IPS DF 19.7 (cell line): ENCODE data around the gene DZIP3.

Source experiments
- DNase-seq: peaks from one replicate; pipeline ENCODE4 v3.0.0-alpha.2; 2013; ENCODE audit warnings: low read depth, low spot score

DZIP3 gene, protein sequence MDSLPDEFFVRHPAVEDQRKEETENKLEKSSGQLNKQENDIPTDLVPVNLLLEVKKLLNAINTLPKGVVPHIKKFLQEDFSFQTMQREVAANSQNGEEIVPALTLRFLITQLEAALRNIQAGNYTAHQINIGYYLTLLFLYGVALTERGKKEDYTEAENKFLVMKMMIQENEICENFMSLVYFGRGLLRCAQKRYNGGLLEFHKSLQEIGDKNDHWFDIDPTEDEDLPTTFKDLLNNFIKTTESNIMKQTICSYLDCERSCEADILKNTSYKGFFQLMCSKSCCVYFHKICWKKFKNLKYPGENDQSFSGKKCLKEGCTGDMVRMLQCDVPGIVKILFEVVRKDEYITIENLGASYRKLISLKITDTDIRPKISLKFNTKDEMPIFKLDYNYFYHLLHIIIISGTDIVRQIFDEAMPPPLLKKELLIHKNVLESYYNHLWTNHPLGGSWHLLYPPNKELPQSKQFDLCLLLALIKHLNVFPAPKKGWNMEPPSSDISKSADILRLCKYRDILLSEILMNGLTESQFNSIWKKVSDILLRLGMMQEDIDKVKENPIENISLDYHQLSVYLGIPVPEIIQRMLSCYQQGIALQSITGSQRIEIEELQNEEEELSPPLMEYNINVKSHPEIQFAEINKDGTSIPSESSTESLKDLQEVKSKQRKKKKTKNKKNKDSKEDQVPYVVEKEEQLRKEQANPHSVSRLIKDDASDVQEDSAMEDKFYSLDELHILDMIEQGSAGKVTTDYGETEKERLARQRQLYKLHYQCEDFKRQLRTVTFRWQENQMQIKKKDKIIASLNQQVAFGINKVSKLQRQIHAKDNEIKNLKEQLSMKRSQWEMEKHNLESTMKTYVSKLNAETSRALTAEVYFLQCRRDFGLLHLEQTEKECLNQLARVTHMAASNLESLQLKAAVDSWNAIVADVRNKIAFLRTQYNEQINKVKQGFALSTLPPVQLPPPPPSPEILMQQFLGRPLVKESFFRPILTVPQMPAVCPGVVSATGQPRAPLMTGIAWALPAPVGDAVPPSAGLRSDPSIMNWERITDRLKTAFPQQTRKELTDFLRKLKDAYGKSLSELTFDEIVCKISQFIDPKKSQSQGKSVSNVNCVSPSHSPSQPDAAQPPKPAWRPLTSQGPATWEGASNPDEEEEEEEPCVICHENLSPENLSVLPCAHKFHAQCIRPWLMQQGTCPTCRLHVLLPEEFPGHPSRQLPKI

DNA sequence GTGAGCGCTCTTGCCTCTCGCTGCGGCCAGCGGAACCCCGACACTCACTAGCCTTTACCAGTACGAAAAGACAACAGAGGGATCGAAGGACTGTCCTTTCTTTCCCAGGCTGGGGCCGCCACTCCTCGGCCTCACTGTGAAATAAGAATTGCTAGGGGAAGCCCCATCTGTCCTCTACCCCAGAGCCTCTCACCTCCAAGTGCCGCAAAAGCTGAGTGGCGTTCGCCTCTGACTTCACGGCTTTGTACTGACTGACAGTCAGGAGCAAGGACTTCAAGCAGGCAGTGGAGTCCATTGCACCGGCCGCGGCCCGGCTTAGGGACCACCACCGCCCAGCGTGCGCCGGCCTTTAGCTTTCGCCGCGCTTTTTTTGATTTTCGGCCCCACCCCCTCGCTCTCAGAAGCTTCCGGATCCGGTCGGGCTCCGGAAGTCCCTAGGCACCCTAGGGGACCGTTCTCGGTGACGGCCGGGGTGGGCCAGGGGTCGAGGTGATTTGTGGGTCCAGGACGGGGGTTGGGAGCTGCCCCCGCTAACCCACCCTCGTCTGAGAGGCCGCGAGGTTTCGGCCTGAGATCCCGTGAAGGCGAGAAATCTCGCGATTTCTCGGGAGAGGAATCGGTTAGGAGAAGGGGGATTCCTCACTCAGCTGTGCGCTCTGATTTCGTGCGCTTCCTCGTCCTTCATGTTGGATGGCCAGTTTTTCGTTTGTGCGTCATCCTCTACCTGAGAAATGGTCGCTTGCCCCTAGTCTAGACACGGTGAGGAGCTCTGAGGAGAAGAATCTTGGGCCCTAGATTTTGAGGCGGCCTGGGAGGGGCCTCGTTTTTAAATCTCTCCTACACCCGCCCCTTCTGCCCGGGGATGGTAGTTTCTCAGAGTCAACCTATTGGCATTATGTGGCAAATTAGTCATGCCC lies at the start of gene DZIP3, which contains the start of gene CIP2A:
DZIP3 (plus strand) TSS at position 642 of the 917 bp plus-strand sequence. CDS start 15,685 bp downstream, outside the sequence.
CIP2A (minus strand) TSS at position 358 of the 917 bp plus-strand sequence; CDS start at position 295, 63 bp downstream.
- DNase-seq = peak; percentile 80

DNA sequence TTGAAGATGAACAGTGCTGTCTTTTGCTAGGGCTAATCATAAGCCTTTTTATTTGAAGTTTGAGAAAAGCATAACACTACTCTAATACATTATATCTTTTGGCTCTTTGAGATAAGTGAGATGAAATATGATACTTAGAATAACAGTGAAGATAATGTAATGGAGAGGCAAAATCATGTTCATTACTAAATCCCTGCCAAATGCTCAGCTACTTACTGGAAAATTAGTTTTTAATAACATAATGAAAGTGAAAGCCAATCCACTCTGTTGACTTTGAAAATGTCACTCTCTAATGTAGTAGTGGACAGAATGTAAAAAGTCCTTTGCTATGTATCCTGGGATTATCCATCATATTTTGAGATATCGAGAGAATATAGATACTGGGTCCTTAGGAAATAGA lies 43.3 kb upstream of the DZIP3 start:
- no peak for DNase-seq

DNA sequence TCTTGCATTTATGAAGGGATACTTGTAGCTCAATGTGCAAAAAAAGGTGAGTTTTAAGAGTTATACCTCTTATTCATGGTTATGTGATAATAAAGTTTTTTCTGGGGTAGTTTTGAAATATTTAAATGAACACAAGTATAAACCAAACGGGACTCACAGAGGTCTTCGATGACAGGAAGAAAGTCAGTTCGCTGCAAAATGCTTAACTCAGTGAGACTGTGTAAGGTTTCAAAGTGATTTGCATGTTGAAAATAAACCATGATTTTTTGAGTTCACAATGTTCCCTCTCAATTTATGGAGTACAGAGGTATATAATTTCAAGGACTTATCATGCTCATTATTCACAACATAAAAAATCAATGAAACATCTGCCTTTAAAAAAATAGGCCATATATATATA lies 42.8 kb upstream of the DZIP3 start:
- DNase-seq = no peak

DNA sequence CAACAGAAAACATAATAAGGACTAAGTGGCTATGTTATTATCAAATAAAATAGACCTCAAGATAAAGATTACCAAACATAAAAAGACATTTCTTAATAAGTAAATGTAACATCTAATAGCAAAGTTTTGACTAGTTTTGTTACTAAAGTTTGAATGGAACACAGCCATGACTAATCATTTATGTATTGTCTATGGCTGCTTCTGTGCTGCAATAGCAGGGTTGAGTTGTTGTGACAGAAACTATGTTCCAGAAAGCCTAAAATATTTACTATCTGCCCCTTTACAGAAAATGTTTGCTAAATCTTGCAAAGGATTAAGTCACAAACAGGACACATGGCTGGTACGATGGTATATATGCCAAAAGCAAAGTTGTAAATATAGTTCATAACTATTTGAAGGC lies 41.2 kb upstream of the DZIP3 start:
- DNase-seq = no peak

DNA sequence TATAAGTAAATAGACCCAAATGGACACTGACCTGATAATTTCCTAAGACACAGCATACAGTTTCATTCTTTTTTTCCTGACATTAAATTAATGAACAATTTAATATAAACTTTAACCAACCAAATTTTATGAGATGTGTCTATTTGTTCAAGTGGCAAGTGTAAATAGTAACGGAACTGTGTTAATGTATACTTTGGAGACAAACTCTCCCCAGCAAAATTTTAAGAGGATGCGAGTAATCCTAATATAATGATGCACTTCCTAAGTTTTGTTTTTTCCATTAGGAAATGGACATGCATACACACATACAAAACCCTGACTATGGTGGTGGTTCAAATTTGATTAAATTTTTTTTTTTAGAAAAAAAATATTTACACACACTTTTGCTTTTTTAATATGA lies 40.6 kb upstream of the DZIP3 start:
- DNase-seq = no peak

DNA sequence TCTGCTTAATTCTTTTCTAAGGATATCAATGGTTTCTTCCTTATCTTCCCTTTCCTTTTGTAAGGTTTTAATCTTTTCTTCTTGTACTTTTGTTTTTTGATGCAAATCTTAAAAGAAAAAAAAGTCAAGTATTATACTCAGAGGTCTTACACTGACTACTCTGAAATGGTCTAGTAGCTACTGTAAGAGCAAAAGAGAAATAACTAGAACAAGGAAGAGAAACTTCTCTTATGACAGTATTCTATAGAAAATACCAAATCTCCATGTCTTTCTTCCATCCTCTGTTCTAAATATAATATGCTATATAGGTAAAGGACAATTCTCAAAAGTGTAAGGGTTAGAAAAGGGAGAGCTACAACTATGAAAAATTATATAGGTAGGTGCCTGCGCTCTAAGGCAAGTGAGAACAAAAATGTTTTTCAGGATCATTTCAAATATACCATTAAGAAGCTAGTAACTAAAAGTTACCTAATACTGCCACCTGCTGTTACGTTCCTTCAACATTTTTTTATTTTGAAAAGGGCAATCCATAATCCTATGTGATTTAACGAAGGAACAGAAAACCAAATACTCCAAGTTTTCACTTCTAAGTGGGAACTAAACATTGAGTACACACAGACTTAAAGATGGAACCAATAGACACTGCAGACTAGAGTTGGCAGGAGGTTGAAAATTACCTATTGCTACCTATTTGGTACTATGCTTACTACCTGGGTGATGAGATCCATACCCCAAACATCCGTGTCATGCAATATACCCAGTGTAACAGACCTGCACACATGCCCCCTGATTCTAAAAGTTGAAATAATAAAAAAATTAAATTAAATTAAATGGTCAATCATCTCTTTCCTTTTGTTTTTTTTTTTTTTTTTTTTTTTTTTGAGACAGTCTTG lies 37.0 kb upstream of the DZIP3 start:
- no peak for DNase-seq

DNA sequence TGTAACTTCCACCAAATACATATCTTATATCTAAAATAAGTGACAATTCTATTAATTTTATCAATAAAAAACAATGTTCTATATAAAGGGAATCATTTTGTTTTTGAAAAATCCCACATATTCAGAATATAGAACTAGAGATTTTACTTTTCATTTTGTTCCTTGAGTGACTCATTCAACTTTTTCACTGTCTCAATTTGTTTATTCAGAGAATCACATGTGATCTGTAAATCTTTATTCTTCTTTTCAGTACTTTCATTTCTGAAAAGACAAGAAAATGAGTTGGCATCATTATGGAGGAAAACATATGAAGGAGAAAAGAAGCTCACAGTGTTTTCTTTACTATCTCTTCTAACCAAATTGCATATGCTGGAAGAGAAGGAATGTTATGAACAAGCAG lies 35.3 kb upstream of the DZIP3 start:
- DNase-seq = no peak

DNA sequence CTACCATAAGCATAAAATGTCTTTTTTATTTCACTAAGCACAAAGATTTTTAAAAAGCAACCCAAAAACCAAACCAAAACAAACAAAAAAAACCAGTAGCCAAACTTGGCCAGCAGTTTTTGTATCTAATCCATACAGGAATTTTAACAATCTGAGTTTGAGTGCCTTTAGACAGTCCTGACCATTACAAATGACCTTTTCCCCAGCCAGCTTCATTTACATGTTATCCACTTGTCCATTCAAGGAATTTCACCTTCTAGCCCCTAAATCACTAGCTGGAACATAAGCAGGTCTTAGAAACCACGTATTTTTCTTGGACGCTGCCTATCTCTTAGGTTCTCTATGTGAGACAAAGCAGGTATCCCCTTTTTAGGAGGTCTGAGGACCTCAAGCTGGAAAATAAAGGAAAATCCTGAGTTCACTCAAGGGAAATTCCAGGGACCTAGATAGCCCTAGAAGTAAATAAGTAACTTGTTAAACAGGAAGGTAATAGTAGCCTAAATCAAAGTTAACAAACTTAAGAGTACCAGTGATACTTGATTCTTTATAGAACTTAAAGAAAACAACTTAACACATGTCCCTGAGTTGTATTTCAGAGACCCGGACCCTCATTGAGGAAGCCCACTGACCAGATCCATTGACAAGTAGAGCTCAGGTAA lies 34.5 kb upstream of the DZIP3 start:
- DNase-seq = no peak

DNA sequence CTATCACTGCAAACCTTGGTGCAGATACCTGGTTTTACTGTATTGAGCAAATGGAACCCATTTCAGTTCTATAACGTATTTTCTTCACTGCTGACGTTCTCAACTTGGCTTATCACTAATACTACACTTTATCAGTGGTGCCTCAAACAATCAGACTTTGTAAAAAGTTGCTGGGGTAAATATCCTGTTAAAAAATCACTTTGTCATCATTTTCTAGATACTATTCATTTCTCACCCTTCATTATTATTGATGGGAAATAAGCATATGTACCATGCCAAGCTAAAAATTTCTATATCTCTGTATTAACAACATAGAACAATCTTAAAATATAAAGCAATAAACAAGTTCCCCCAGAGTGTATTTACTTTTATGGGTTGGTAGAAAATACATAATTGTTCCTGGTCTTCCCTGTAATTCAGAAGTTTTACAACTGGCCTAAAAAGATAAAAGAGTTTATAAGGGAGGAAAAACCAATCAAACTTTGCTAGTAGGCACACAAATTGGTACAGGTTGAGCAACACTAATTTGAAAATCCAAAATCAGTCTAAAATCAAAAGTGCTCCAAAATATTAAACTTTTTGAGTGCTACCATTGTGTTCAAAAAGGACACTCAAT lies 33.4 kb upstream of the DZIP3 start:
- no peak for DNase-seq

DNA sequence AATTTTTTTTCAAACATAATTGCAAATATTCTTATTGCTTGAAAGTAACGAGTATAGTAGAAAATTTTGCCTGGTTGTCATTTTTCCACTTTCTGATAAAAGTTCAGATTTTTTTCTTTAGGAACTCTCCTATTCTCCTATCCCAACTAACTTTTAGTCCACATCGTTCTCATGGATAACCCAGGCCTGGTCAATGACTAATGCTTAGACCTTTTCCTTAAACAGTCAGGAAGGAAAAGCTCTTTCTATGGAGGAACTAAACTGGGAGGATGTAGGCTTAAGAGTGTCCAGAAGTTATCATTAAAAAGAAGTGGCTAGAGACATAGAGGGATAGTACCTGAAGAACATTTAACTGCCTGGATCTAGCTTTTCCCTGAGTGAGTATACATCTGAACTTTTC lies 27.0 kb upstream of the DZIP3 start:
- no peak for DNase-seq

DNA sequence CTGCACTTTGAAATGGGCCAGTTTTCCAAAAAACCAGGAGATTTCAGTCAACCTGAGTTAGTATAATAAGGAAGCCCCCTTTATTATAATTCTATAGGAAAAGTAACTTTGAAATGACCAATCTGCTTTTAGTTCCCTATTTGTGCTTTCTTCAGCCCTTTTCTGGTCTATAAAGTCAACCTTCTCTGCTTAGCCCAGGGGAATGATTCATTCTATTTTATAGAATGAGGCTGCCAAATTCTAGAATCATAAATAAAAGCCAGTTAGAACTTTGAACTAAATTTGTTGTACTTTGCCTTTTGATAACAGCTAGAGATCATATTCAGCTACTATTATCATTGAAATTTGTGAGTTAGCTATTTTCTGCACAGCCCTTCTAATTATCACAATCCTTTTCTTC lies 25.0 kb upstream of the DZIP3 start:
- DNase-seq = no peak

DNA sequence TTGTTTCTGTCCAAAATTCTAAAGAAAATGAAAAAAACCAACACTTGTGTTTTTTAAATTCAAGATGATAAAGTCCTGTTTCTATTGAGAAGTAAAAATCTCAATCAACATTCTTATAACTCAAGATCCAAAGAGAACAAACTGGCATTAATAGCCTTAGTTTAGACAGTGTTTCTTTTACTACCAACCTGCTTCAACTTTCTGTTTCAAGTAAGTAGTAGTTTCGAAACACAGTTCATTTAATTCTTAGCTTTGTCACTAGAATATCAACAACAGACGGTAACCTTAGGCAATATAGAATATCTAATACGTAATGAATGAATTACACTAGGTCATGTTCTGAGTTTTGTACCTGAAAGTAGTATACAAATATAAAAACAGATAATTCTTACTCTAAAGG lies 24.0 kb upstream of the DZIP3 start:
- DNase-seq = no peak

DNA sequence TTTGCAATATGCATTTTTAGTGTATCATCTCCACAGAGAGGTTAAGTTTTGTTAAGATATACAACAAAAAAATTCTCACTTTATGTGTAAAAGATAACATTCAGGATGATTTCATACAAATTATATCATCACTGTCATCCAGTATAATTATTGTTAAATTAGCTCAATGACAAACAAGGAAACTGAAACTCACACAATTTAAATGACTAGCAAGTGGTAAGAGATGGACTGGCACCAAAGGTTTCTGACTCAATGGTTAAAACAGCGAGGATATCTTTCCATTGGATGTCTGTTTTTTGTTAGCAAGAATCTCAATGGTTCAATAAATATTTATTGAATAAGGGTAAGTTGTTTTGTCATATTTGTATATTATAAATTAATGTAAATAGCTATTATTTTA lies 22.9 kb upstream of the DZIP3 start:
- no peak for DNase-seq

DNA sequence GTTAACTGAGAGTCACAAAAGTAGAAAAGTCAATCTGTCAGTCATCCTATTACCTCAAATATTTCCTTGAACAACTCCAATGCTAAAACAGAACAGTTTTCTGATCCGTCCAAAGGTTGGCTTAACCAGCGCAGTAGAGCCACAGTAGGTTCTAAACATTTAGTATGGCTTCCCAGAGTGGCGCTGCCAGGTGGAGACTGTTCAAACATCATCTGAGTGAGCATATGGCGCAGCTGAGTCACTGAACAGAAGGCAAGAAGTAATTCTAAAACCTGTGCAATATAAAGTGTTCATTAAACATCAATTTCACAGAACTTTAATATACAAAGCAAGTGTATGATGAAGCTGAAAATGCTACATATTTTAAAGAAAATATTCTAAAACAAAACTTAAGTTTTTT lies 20.2 kb upstream of the DZIP3 start:
- no peak for DNase-seq

DNA sequence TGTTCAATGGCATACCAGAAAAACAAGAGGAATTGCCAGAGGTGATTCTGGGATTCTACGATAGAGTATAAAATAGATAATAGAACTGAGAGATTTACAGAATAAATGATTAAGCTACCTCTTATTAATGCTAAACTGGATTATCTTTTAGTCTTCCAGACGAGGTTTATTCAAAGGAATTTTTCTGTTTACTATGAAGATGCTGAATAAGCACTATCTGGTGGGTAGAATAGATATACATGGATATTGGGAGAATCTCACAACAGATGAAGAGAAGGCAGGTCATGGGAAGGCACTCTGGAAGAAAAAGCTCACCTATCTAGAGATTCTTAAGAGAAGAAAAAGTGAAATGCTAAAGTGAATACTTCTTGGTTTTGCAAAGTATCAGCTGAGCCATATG lies 11.5 kb upstream of the DZIP3 start:
- DNase-seq = no peak

DNA sequence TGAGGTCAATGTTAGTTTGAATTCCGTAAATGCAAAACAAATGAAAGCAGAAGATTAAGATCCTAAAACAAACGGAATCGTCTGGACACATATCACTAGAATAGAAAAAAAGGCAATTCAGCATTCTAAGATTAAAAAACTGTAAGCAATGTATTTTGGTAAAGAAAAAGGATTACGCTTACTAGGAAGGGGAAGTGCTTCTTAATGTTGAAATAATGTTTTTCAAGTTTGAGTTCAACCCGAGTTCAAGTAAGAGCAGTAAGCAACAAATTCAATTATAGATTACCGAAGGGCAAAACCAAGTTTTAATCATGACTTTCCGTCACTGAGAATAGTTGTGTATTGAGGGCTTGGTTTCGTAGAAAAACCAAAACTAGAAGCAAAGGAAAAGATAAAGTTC lies 921 bp upstream of the DZIP3 start:
- no peak for DNase-seq

DNA sequence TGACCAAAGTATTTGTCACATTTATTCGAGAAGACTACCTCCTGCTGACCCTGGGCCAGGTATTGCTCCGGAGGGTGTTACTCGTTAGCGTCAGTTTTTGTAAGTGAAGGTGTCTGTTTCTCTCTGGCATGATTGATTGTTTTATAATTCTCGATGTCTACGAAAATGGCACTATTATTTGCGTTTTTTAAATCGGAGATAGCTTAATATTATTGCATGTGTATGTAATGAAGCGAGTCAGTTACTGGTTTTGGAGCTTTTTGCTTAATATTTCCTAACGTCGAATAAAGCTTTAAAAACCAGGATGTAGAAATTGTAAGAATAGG lies 439 bp downstream of the DZIP3 start:
- DNase-seq = no peak

DNA sequence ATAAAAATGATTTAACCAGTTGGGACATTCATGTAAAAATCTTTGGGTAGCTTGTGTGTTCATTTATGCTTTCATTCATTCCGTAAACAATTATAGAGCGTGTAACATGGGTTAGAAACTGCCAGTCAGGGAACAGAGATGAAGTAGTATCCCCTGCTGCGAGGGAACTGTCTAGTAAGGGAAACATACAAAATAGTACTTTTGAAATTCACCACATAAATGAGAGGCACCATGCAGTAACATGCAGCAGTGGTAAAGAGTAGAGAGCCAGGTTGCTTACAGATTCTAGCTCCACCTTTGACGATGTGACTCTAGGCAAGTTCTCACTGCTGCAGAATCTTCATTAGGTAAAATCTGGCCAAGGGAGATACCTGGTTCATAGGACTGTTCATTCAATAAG lies 938 bp downstream of the DZIP3 start:
- DNase-seq = no peak

DNA sequence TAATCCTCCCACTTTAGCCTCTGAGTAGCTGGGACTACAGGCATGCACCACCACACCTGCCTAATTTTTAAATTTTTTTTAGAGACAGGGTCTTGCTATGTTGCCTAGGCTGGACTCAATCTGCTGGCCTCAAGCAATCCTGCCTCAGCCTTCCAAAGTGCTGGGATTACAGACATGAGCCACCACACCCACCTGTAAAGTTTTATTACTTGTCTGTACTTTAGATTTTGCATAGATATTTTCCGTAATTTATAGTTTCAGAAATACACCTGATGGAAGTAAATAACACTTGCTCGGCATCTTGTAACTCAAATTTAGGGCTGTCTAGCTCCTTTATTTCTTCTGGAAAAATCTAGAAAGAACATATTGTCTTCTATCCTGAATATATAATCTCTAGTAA lies 5.8 kb downstream of the DZIP3 start:
- no peak for DNase-seq
